ENCODE data around the gene AOAH.
A peak's percentile ranks its signal among the peaks of the same experiment; 100 is the strongest.

AOAH gene

DNA sequence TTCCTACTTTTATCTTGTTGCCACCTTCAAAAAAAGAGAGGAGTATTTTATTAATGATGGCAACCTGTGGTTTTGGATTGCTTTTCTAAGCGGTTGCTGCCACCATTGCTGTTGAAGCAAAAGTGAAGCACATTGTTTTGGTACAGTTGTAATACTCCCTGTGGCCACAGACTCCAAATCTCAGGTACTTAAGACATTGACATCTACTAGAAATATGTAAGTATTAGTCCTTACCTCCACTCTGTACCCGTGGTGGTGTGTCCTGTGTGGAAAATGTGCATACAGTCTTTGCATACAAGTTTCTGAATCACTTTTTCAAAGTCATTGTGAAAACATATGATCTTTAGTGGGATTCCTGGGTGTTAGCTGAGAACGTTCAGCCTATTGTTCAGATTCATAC, 248.9 kb downstream of the AOAH start:
- no peak overlapping the region for H3K4me3 ChIP-seq (ENCODE audit: low read length)
- no peak for DNase-seq (ENCODE audit: low read depth)
- TF ChIP-seq, protein P1, sequence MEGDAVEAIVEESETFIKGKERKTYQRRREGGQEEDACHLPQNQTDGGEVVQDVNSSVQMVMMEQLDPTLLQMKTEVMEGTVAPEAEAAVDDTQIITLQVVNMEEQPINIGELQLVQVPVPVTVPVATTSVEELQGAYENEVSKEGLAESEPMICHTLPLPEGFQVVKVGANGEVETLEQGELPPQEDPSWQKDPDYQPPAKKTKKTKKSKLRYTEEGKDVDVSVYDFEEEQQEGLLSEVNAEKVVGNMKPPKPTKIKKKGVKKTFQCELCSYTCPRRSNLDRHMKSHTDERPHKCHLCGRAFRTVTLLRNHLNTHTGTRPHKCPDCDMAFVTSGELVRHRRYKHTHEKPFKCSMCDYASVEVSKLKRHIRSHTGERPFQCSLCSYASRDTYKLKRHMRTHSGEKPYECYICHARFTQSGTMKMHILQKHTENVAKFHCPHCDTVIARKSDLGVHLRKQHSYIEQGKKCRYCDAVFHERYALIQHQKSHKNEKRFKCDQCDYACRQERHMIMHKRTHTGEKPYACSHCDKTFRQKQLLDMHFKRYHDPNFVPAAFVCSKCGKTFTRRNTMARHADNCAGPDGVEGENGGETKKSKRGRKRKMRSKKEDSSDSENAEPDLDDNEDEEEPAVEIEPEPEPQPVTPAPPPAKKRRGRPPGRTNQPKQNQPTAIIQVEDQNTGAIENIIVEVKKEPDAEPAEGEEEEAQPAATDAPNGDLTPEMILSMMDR (conservative IDR thresholded peaks at IDR 0.05; ENCODE audit: low read depth, low read length) = no peak

DNA sequence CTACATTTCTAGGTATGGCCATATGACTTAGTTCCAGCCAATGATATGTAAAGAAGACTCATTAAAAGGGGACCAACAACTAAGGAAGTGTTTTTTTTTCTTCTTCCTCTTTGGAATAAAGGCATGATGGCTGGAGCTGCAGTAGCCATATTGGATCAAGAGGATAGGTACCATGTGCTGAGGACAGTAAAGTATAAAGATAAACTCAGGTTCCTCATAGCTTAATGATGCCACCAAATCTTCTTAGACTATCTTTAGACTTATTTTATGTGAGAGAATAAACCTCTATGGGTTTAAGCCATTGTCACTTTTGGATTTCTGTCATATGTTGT, 249.3 kb downstream of the AOAH start:
- TF ChIP-seq, protein P1 (conservative IDR thresholded peaks at IDR 0.05; ENCODE audit: low read depth, low read length) = no peak
- H3K4me3 ChIP-seq (ENCODE audit: low read length) = no peak overlapping the region
- DNase-seq (ENCODE audit: low read depth) = no peak

DNA sequence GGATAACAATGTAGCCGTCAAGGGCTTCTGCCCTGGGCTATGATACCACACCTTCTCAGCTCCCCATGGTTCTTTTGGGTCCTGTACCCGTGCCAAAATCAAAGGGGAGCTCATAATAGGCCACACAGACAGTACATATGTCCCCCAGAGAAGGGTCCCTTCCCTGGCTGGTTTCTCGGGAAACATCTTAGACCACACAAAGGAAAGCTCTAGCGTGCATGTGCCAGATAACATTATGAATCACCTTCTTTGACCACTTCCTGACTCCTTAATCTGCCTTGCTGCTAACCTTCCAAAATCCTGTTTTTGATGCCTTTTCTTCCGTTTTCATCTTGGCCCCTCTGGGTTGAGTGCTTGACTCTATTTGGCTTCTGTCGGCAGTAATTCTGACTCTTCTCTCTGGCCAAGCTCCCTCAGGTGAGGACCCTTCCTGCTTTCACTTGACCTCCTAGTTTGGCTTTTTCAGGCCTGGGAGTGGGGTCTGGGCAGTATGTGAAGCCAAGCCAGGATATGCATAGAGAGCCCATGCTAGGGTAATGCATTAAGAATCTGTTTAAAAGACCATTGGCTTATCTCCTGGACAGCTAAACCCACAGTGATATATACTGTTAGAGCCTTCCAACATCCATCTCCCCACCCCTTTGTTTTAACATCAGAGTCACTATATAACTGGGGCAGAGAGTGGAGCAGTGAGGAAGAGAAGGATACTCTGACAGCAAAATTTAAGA, 249.8 kb downstream of the AOAH start:
- TF ChIP-seq, protein P1 (conservative IDR thresholded peaks at IDR 0.05; ENCODE audit: low read depth, low read length) = no peak
- no peak for DNase-seq (ENCODE audit: low read depth)
- H3K4me3 ChIP-seq (ENCODE audit: low read length) = no peak overlapping the region

DNA sequence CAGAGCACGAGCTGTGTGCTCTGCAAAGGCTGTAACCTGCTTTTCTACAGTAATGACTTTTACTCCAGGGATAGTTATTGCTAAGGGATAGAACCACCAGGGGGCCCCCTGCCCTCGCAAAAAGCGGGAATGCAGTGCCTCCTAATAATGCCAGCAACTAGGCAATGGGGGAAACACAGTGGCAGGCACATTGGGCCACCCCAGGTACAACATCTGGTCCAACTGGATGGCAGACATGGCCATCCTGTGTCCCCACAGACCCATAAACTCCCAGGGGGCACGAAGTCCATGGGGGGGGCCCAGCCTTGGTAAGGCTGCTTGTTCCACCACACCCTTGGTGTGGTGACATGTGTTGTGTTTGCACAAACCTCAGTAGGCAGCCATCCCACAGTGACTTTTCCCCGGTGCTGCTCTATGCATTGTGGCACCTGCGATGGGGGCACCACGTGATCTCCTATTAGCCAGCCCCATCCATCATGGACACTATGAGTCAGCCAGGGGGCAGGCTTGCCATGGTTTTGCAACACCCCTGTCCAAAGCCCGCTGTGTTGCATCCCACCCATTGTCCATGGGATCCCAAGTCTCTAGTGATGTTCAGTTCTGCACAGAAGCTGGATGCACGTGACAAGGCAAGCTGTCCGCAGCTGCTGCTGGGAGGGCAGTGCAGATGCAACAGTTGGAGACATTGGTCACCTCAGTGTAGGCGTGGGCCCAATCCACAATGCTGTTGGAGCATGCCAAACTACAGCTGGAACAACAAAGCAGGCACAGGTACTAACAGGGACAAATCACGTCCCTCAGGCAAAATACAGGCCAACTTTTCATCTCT, 250.6 kb downstream of the AOAH start:
- no peak overlapping the region for H3K4me3 ChIP-seq (ENCODE audit: low read length)
- DNase-seq (ENCODE audit: low read depth) = no peak
- TF ChIP-seq, protein P1 (conservative IDR thresholded peaks at IDR 0.05; ENCODE audit: low read depth, low read length) = peak; percentile 61

DNA sequence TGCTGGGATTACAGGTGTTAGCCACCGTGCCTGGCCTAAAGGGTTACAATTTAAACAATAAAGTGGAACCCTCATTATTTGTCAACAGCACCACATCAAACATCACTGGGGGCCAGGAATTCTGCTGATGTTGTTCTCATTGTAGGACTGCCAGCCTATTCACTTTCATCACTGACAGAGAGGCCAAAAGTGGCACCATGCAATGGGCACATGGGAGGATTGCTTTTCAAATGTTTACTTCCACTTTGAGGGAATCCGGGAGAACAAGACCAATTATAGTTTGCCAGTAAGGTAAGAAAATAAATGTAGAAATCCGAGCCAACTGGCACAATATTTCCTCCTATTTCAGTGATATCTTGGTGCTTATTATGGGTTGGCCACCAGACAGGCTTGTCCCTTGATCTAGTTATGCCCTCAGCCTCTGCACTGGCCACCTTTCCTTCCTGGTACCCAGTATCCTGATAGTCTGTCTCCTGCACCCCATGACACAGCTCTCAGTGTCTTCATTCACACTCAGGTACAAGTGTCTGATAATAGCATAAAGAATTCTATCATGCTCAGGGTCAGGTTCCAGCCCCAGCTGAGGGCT, 252.1 kb downstream of the AOAH start:
- DNase-seq (ENCODE audit: low read depth) = no peak
- TF ChIP-seq, protein P1 (conservative IDR thresholded peaks at IDR 0.05; ENCODE audit: low read depth, low read length) = no peak
- H3K4me3 ChIP-seq (ENCODE audit: low read length) = no peak overlapping the region

DNA sequence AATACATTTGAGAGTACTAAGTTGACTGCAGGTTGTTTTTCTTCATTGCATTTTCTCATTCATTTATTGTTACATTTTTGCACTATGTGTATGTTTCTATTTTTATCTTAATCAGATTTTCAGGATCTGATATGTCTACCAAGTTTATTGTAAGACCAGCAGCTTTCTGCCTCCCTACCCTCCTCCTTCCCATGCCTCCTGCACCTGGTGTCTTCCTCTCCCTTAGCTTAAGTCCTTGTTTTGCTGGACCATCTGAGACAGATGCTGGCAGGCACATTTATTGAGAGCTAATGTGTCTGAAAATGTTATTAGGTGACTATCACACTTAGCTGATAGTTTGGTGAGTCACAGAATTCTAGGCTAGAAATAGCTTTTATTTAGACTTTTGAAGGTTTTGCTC, 255.1 kb downstream of the AOAH start:
- no peak overlapping the region for H3K4me3 ChIP-seq (ENCODE audit: low read length)
- no peak for DNase-seq (ENCODE audit: low read depth)
- TF ChIP-seq, protein P1 (conservative IDR thresholded peaks at IDR 0.05; ENCODE audit: low read depth, low read length) = no peak
